GM19455 (cell line): ENCODE data around the gene KRT75.

Experiments
- ATAC-seq: cut with Tn5 transposase; IDR thresholded peaks from one replicate; pipeline ENCODE4 v1.9.1; 2021; ENCODE audit not compliant: unreplicated experiment

KRT75 gene

DNA sequence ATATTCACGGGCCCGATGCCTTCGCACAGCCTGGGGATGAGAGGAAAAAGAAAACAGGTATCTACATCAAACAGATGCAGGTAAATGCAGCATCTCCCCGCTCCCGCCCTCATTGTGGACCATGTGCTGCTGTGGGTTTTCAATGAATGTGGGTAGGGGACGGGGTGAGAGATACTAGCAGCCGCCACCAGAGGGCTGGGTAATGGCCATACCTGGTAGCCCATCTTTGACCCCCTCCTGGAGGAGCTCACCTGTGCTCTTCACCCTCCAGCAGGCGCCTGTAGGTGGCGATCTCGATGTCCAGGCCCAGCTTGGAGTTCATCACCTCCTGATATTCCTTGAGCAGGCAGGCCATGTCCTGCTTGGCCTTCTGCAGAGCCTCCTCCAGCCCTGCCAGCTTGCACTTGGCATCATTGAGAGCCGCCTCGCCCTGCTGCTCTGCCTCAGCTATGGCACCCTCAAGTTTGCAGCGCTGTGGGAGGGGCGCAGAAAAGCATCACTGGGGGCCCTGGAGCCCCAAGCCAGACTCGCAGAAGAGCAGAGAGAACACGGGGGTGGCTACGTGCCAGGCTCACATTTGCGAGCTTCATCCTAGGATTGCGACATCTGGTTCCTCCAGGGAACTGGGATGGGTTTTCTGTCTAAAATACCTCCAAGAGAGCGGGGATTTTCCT is 38.3 kb downstream of the KRT75 start:
- no peak for ATAC-seq

DNA sequence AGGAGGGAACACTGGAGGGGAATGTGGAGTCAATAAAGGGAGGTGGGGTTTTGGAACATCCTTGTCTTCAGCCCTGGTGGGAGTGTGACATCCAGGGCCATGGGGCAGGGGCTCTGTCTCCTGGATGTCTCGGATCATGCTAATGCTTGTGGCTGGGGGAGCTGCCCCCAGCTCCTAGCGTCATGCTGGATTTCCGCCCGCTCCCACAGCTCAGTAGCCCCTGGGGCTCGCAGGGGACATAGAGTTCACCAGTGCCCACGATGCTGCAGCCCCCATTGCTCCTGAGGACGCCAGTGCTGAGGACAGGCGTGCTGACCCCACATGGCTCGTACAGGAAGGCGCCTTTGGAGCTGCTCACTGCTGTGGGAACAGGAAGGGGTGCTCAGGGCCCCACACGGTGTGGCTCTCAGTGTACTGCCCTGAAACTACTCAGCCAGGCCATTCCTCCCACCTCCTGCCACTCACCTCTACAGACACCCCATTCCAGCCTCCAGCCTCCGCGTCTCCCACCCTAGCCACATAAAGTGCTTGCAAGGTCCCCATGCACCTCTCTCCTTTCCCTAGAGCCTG is 39.2 kb downstream of the KRT75 start:
- ATAC-seq, result no peak

DNA sequence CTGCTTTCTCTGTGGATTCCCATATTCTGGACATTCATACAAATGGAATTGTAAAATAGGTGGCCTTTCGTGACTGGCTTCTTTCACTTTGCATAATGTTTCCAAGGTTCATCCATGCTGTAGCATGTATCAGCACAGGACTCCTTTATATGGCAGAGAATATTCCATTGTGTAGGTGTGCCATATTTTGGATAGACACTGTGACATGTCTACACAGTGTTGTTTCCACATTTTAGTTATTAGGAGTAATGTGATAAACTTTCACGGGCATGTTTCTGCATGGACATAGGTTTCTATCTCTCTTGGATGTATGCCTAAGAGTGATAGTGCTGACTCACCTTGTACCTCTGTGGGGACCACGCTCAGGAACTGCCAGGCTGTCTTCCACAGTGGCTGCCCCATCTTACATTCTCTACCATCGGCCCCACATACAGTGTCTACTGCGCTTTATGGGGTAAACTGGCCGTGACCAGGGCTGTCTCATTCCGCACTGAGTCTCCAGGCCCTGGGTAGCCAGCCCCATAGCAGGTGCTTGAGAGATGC is 41.6 kb downstream of the KRT75 start:
- no peak for ATAC-seq

DNA sequence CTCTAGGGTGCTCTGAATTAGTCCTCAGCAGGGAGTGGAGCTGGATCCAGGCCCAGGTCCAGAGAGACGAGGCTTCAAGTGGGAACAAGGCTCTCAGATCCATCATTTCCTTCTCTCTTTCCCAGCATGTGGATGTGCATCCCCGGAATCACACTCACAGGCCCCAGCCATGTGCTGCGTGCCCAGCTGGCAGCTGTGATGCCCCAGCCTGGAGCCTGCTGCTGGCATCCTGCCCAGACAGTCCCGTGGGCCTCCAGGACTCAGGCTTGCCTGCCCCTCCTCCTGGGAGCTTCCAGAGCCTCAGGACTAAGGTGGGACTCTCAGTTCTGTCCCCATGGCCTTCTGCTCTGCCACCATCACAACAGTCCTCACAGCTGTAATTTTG is 42.6 kb downstream of the KRT75 start:
- no peak for ATAC-seq

DNA sequence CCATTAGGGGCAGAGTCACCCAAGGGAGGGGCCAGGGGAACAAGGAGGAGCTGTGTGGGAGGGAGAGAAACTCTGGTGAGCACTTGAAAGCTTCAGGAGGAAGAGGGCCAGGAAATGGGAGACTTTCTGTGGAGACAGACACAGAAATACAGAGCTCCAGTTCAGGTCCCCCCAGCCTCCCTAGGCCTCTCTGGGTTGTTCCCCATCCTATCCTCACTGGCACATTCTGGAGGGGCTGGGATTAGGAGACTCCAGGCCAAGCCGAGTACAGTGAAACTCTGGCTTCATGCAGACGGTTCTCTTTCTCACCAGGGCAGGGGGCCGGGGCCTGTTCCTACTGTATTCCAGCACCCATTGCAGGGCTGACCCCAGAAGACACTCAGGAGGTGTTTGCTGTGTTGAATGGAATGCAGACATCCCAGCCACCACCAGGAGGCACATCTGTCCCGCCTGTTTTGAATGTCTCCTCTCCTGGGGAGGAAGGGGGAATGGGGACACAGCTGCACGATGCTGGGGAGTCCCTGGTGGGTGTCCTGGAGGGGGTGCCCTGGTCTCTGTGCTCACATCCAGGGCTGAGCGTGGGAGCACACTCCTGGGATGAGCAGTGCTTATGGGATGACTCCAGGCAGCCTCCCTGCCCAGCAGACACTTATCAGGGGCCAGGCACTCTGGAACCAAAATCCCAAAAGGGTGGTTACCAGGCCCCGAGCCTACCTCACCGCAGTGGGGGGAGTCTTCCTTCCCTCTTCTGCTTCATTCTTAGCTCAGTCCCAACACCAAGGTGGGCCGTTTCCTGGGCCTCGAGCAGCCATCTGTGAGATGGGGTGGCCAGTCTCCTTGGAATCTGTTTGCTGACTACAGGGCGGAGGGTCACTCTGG is 43.2 kb downstream of the KRT75 start:
- ATAC-seq, result no peak

DNA sequence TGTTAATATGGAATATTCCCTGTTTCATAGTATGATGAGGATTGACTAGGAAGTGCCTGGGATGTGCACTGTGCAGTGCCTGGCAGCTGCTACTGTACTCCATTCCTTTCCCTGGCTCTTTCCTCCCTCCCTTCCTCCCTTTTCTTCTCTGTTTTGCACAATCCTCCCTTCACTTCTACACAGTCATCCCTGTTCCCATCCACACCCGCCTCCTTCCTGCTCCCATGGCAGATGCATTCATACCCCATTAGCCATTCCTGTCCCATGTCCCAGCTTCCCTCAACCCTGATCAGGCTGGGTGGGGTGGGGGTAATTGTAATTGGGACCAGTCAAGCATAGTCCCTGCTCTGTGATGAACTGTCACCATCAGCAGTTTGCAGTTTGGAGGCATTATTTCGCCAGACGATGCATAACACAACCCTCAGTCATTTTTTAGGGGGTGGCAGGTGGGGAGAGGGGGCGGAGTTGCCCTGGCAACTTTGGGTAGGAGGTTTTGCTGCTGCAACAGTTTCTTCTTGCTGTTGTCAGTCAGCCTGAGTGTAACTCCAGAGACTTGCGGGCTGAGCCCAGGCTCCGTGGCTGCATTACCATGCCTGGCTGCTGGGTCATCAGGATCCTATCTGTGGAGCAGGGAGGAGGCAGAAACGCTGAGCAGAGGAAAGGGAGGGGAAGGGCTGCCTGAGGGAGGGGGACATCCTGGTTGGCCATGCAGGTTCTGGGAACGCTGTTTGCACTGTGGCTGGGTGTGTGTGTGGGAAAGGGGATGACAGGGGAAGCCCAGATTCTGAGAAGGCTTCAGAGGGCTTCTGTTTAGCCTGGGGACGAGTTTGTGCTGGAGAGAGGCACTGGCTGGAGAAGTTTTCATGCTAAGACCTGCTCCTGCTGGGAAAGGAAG is 44.6 kb downstream of the KRT75 start:
- no peak for ATAC-seq

DNA sequence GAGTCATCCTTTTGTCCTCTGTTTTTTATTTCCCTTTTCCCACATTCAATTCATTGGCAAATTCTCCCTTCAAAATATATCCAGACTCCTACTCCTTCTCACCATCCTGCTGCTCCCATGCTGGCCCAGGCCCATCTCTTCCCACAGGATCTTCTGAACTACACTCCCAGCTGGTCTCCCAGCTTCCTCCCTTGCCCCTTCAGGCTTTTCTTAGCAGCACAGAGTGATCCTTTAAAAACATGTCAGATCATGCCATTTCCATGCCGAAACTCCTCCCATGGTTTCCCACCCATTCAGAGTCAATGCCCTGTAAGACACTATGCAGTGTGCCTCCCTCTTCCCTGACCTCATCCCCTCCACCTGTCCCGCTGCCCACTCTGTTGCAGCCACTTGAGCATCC is 46.3 kb downstream of the KRT75 start:
- no peak for ATAC-seq

DNA sequence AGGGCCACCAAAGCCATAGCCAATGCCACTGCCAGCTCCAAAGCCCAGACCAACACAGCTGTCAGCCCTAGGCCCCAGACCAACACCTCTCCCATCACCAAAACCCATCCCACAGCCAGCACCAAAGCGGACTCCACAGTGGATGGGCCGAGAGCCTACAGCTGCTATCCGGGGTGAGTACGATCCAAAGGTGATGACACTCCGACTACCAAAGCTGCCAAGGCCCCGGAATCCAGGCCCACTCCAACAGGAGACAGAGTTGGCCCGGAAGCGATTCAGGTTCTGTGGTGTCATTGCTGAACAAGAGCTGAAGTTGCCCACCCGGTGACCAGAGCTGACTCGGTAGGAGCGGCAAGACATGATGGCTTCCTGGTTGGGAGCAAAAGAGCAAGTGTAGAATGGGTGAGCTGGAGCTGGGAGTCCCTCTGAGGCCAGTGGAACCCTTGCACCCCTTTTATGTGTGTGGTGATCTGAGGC is 48.9 kb downstream of the KRT75 start, which contains the start of gene KRT84:
Gene KRT84 (minus strand): TSS at position 427 of the 477 bp plus-strand sequence. CDS start 67 bp downstream, at position 360.
- ATAC-seq, result no peak

DNA sequence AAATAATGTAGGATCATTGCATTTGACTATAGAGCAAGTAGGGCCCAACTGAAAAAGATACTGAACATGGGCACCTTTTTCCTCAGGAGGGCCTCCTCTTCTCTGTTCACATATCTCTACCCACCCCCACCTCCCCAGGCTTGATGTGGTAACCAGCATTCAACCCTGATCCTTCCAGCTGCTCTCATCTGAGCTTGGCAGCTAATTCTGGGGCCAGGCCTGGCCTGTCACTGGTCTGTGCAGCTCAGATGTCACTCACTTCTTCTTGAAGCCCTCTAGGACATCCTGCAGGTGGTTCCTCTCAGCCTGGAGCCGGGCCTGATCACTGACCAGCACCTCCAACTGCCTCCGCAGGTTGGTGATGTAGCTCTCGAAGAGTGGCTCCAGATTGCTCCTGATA is 50.8 kb downstream of the KRT75 start:
- ATAC-seq, result no peak

DNA sequence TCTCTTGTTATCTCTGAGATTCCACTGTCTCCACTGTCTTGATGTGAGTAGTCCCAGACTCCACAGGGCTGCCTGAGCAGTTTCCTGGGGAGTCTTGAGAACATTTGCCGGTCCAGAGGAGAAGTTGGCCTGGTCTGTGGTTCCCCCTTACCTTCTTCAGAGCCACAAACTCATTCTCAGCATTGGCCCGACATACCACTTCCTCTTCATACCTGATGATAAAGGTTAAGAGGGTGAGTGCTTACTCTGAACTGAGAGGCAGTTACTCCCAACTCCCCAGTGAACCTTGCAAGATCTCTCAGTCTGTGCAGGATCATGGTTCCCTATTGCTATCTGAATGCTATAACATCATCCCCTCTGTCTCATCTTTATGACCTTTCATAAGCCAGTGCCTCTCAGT is 51.3 kb downstream of the KRT75 start:
- no peak for ATAC-seq

DNA sequence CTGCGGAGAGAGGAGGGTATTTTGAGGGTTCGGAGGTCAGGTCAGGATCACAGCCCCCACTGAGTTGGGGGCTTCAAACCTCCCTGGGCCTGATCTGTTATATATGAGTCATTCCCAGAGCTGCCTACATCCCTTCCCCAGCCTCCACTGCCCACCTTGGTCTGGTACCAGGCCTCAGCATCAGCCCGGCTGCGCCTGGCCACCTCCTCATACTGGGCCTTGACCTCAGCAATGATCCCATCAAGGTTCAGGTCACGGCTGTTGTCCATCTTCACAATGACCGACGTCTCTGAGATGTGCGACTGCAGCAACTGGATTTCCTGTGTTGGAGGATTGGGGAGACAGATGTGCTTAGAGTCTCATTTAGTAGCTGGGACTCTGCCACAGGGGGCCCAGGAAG is 53.0 kb downstream of the KRT75 start:
- ATAC-seq, result no peak

DNA sequence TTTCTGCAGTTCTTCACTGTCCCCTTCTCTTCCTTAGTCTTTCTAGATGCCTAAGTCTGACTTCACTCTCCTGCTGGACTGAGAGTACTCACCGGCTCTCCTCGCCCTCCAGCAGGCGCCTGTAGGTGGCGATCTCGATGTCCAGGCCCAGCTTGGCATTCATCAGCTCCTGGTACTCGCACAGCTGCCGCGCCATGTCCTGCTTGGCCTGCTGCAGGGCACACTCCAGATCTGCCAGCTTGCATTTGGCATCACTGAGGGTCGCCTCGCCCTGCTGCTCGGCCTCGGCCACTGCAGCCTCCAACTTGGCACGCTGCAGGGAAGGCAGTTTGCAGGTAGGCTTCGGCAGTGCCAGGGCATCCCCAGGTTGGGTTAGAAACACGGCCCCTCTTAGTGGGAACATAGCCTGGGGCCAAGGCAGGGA is 53.9 kb downstream of the KRT75 start:
- ATAC-seq, result no peak

DNA sequence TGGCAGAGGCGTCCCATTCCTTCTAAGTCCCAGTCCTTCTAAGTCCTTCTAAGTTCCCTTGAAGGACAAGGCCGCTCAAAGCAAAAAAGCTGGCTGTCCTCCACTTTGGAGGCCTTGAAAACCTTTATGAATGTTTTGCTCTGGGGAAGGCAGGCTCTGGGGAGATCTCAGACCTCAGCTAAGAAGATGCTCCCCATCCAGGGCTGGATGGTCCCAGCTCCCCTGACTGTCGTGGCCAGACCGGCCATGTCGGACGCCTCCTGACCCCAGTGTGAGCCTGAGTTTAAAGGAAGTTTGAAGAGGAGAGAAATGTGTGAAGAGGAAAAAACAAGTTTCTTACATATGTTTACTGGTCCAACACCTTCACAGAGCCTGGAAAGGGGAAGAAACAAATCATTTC is 54.6 kb downstream of the KRT75 start:
- ATAC-seq, result no peak

DNA sequence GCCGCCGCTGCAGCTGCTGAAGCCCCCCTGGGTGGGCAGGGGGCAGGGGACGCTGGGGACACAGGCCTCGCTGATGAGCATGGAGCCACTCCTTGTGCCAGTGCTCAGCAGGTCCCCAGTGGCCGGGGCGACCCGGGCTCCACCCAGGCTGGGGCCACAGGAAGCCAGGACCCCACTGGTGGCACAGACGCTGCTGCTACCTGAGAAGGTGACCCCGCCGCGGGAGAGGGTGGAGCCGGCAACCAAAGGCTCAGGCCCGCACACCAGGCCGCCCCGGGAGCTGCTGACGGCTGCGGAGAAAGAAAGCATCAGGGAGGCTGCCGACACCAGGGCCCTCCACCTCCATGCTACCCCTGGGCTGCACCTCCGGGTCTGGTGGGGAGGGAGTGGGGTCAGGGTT is 56.1 kb downstream of the KRT75 start:
- ATAC-seq, result no peak

DNA sequence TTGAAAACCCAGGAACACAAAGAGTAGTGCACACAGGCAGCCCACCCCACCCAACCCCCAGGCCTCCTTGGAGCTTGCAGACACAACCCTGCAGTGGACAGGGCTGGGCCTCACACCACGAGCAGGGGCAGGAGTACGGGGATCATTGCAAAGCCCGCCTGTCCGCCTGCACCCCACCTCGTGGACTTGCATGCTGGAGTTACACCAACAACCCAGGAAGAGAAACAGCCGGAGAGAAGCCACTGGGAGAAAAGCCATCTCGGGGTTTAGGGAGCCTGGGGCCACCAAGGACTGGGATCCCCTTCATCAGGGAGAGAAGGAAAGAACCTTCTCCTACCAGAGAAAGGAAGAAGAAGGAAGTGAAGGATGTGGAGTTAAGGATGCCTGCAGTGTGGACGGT is 56.9 kb downstream of the KRT75 start:
- no peak for ATAC-seq
